Occipital lobe (tissue), 2 donors: ENCODE results near the gene FER. TPM values are rescaled to one million over a fixed set of nuclear protein-coding genes. Genes with fewer than 3 reads are reported as not detected.
"Not testable (repeated sequence)": the region's sequence is repeated elsewhere in the genome, so short reads cannot be mapped to it uniquely, and the experiment has no call there.

Experiments
- DNase-seq: peaks from one replicate; lab custom pipeline; 2025; lab: John Stamatoyannopoulos, UW
- total RNA-seq: library from RNA; depleted of rRNA; stranded (reverse); fragments of >200 nt; gene quantifications from one replicate; pipeline ENCODE4 v1.2.3, GENCODE V29; 2014

The FER gene
- total RNA-seq, 1 donor from 2014 or later: 101 TPM

DNA sequence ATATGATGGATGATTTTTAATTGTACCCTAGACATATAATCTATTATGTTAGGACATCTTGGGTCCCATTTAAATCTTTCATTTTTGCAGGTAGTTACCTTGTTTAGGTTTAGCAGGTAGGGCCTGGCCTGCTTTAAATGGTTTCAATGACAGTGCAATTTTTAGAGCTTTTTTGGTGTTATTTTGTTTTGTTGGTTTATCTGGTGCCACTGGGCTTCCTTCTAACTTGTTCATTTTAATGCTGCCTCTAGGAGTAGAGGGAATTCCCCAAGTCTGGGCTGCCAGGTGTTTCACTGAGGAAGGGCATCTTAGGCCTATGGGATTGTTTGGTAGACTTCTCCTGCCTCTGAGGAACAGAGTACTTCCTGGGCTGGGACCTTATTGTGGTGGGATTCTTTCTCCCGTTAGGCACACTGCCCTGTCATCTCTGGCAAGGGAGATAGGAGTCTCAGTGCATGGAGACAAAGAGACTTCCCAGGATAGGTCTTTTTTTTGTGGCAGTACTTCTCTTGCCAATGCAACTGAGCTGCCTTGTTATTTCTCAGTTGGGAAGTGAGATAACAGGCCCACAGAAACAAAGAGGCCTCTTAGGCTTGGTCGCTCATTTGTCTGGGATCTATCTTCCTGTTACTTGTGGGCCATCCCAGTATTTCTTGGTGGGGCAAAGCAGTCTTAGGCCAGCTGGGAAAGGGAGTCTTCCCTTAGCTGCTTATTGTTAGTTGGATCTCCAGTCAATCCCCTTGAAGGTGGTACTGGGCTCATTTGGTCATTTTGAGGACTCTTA lies 282.9 kb downstream of the FER start:
- no peak for DNase-seq

DNA sequence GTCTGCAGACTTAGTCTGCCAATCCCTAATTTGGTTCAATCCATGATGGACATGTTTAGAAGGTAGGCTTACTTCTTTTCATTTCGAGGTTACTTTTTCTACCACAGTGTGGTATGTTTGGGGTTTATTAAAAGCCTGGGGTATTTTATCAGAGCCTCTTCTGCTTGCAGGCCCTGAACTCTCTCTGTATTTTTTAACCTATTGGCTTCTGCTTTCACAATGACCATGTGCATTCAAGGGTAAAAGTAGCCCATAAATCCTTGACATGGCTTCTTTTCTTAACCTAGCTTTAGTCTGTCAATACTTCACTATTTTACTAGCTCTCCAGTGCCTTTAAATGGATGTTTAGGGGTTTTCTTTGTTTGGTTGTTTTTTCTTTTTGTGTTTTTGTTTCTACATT lies 286.6 kb downstream of the FER start:
- no peak for DNase-seq

DNA sequence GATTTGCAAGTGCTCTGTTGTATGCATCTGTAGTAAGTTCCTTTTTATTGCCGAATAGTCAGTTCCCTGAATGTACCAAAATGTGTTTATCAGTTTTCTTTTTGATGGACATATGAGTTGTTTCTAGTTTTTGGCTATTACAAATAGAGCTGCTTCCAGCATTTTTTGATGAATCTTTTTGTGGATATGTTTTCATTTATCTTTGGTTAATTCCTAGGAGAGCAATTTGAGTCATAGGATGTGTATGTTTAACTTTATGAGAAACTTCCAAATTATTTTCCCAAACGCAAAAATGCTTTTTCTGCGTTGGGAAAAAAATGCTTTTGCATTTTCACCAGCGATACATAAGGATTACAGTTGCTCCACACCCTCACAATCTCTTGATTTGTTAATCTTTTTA lies 287.7 kb downstream of the FER start:
- DNase-seq: no peak

DNA sequence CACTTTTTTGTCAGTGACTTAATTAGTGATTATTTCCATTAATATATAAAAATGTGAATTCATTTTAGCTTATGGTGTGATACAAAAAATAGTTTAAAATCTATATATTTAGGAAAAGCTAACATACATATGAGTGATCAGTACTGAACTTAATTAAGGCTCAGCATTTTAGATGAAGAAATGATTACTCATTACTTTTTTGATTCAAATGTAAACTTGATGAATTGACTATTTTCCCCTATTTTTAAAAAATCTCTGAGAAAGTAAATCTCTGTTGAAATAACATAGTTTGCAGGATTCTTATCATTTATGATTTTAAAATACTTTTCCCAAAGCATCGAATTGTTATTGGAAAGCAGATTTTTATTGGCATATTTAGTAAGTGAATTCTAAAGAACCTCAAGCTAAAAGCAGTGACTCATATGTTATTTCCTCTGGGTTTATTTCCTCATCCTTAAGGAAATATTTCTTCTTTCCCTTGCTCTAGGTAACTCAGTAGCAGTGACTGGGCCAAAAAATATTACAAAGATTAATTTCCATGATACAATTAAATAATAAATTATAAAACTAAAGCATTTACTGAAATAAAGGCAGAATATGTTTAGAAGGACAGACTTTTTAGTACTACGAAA lies 290.6 kb downstream of the FER start:
- no peak for DNase-seq

DNA sequence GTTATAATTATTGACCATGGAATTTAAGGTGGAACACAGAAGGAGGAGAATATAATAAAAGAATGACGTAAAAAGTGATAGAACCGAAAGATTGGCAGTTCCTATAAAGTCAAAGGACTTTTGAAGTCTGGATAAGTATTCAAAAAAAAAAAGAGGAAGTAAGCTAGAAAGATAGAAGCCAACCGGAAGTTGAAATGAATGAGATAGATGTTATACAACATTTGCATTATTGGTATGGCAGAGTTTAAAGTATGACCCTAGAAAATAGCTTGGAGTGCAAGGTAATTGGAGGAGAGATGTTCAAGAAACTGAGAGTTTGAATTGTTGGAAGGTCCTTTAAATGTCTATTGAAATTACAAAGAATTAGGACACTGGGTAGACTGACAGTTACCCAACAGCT lies 293.6 kb downstream of the FER start:
- DNase-seq: no peak

DNA sequence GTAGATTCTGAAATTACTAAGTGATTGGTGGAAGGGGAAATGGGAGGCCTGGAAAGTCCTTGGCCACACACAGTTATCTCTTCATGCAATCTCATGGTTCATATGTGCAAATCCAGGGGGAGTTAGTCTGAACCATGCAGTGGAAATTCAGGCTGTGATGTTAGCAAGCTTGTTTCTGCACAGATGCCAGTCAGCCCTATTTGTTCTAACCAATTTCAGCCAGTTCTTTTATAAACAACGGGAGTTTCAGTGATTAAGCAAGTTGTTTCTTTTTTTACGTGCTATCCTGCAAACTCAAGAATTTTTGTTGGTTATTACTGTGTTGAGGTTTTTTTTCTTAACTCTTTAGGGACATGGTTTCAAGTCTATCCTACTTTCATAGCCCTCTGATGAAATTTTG lies 298.0 kb downstream of the FER start:
- no peak for DNase-seq

DNA sequence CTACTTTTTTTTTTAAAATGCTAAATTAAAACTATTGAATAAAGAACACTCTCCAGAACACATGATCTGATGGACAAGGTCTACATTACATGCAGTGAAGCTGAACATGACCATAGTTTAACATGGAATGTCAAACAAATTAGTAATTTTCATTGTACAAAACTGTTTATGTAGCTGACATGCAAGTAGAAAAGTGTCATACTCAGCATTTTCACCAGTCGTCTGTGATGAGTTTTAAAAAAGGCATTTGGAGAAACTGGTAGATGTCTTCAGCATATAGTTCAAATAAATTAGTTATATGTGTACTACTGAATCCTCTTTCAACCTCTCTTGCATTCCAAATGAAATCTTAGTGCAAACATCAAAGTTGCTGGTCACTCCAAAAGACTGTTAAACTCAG lies 301.9 kb downstream of the FER start:
- no peak for DNase-seq

DNA sequence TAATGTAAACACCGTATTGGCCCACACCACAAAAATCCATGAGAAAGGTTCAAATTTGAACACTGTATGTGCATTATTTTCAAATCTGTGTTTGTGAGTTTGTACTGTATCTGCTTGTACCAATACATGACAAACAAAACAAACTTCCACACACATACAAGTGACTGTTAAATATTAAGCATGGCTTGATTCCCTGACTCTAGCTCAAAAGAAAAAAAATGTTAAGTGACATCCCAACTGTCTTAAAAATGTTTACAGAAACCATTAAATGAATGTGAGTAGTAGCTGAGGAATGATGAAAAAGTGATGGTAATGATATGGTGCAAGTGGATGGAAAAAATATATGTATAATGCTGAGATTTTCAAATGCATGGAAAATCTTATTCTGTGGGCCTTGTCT lies 302.6 kb downstream of the FER start:
- DNase-seq: not testable (repeated sequence)

DNA sequence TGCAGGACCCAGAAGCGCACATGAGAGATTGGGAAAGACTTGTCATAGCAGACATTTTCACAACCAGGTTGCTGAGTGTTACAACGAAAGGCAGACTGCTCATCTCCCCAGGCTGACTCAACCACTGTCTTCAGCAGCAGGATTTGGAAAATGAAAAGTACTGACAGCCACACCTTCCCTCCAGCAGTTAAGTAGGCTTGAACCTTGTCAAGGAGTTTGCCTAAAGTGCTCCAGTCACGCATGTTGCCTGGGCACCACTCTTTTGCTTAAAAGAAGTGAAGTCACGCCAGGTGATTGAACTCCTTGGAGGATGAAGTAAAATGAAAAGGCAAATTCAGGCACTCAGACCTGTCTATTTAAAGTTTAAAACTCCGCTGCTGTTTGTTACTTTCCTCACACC lies 304.5 kb downstream of the FER start:
- DNase-seq: not testable (repeated sequence)

DNA sequence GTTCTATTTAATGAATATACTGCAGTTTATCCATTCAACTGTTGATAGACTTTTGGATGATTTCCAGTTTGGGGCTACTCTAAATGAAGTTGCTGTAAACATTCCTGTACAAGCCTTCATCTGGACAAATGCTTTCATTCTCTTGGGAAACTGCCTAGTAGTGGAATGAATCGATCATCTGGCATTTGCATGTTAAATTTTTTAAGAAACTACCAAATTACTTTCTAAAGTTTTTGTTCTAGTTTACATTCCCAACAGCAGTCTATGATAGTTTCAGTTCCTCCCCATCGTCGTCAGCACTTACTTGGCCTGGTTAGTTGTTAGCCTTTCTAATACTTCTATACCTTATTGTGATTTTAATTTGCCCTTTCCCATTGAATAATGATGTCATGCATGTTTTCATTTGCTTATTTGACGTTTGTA lies 306.3 kb downstream of the FER start:
- no peak for DNase-seq

DNA sequence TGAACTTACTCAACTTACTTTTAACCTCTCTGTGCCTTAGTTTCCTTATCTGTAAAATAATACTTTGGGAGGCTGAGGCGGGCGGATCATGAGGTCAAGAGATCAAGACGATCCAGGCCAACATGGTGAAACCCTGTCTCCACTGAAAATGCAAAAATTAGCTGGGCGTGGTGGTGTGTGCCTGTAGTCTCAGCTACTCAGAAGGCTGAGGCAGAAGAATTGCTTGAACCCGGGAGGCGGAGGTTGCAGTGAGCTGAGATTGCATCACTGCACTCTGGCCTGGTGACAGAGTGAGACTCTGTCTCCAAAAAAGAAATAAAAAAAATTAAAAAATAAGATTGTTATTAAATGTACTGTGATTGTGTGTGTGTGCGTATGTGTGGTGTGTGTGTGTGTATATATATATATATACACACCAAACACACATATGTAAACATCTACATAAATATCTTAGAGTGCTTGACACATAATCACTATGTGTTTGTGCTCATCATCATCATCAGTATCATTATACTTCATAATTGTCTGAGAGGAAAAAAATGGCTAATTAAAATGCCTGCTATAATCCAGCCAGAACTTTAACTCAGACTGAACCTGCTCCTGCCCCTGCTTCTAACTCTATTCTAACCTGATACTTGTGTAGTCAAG lies 312.8 kb downstream of the FER start:
- DNase-seq: no peak

DNA sequence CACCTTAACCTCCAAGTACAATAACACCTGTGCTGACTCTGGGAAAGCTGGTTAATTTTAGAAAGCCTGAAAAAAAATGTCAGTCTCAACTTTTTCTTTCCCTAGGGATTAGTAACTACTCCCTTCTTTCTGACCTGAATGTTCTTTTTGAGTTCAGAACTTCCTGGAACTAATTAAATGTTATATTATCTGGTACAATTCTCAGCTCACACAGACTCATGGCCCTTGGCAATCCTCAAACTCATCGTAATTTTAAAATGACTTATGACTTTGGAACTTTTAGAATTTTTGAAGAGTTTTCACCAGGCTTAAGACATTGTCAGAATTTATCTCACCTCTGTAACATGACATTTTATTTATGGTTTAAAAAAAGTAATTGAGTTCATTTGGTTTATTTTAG lies 315.0 kb downstream of the FER start:
- no peak for DNase-seq

DNA sequence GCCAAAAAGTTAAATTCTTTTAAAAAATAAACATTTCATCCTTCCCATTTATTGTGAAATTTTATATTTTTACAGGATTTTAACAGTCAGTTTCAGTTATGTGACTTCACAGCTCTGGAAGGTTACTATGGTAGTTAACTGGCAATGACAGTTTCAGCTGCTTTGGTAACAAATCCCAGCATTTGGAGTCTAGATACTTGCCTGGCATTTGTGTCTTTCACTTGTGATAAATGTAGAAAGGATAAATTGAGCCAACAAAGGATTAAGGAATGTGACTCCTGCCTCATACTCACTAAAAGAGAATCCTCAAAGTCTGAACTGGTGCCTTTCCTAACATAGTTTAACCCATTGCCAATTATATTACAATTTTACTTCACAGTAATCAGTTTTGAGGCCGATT lies 315.5 kb downstream of the FER start:
- DNase-seq: no peak

DNA sequence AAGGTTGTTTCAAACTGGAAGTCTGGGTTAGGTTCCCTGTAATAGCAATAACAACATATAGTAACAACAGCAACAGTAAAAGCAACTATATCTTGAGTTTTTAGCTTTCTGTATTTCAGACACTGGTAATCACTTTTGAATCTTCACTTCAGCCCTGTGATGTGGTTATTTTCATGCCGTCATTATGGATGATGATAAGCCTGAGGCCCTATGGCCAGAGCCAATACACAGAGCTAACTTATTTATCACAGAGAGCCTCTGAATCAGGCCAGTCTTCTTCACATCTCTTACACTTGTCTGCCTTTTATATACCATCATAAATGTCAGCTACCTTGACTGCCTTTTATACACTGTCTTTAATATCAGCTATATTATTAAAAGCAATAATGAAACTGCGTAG lies 329.0 kb downstream of the FER start:
- no peak for DNase-seq

DNA sequence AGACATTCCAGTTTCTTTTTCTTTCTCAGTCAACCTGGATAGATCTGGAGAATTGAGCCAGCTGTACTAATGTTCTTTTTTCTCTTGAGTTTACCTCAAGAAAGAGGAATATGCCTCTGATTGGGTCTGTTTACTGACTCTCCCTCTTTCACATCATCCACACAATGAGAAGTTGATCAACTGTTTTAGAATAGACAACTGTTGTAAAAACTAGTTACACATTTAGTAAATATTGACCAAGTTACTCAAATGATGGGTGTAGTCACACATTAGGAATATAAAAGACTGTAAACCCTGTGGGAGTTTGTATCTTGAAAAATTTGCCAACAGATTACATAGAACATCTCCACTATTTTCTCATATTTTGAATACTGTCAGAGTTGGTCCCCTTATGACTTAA lies 330.8 kb downstream of the FER start:
- DNase-seq: no peak

DNA sequence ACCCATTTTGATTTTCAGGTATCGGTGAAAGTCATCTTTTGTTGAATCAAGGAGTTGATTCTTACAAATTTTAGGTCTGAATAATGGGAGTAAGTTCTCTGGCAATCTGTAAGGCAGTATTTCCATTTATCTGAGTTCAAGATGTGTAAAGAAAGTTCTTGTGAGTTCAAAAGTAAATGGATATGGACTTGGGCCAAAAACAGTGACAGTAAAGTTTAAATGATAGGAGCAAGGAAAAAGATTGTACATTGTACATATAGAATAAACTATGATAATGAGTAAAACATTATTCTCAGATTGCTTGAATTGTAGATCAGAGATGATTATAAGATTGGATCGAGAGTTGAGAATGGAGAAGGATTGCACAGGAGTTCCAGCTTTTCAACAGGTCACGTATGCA lies 332.8 kb downstream of the FER start:
- DNase-seq: no peak

DNA sequence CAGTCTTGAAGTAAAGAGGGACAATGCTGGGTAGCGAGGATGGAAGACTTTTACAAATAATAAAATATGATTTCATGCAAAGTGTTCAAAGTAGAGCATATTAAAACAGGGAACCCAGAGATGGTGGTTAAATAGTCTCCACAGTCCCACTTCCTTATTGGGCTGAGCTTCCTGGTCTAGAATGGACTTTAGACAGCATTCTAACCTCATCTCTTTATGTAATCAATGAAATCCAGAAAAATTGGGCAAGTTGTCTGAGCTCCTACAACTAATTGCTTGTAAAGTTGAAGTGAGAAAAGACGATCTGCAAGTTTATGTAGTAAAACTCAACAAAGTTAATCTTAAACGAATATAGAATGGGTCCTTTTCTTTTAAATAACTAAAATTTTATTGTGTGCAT lies 333.2 kb downstream of the FER start:
- no peak for DNase-seq

DNA sequence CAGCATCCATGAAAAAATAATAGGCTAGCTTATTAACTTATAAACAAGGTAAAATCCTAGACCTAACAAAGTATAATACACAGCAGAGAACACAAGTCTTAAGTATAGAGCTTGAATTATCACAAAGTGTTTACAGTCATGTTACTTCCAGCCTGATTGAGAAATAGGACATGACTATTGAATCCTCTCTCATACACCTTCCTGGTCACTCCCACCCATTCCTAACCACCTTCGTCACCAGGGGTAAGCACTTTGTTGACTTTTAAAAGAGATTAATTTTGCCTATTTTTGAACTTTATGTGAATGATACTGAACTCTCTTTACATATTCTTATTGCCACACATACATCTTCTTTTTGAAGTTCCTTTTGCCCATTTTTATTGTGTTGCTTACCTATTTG lies 336.2 kb downstream of the FER start:
- no peak for DNase-seq

DNA sequence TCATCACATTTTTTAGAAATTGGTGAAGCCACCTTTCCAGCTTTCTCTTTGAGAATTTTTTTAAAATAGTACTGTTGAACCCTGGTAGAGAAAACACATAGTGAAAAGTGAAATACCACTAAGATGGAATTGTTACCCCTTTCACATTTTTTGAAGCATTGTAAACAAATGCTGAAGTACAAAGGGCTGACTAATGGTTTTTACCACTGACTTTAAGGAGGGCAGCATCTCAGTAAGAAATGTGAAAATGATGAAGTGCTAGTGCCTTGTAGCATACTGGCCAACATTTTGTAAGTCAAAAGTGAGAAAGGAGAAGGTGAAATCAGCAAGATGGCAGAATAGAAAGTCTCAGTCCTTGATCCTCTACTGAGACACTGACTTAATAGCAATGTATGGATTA lies 341.5 kb downstream of the FER start:
- DNase-seq: no peak

DNA sequence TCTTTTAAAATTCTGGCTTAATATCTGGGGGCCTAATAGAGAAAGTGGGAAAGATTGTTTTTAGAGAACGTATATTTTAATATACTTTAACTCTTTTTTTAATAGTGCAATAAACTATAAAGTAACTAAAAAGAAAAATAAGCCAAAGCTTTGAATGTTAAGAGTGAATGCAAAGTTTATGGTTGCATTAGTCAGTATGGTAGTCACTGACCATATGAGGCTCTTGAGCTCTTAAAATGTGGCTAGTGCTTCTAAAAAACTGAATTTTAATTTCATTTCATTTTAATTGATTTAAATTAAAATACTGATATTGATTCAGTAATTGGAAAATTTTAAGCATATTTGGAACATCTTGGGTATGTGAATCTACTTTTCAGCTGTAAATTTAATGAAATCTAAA lies 351.4 kb downstream of the FER start:
- DNase-seq: no peak

DNA sequence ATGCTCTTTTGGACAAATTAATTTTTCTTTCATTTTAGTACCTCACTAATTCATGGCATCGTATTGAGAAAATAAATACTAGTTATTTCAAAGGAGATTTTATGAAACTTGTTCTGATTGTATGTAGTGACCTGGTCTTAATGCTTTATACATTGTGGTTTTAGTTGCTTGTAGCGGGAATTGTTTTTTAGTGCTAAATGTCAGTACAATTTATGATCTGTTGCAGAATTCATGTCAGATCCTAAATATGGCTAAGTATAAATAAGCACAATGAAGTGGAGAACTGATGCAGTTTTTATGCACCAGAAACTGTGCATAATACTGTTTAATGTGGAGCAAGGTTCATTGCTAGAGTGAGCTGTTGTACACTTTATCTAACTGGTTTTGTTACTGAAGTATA lies 353.3 kb downstream of the FER start:
- DNase-seq: no peak

DNA sequence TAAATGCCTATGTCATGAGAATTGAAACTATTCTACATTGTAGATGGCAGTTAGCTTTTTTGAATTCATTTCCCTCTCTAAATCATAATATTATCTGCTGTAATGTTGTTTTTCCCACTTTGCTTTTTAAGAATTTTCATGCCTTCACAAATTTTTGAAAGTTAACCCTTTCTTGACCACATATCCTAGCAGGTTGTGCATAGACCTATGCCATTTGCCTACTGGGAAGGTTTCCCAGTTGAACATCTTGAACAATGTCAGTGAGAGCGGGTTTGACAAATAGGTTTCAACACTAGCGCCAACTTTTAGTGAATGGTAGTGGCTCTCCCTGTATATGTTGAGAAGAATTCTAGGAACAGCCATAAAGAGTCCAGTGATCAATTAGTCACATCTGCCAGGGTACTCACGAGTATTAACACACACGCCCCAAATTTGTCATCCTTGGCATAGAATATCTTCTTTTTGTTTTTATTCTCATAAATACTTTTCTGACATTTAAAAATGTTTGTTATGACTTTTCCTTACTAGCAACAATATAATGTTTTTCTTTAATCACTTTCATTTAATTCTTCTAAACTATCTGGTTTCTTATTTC lies 354.5 kb downstream of the FER start:
- DNase-seq: no peak
